ENCODE measurements around the gene TOM1L2.

The TOM1L2 gene

DNA sequence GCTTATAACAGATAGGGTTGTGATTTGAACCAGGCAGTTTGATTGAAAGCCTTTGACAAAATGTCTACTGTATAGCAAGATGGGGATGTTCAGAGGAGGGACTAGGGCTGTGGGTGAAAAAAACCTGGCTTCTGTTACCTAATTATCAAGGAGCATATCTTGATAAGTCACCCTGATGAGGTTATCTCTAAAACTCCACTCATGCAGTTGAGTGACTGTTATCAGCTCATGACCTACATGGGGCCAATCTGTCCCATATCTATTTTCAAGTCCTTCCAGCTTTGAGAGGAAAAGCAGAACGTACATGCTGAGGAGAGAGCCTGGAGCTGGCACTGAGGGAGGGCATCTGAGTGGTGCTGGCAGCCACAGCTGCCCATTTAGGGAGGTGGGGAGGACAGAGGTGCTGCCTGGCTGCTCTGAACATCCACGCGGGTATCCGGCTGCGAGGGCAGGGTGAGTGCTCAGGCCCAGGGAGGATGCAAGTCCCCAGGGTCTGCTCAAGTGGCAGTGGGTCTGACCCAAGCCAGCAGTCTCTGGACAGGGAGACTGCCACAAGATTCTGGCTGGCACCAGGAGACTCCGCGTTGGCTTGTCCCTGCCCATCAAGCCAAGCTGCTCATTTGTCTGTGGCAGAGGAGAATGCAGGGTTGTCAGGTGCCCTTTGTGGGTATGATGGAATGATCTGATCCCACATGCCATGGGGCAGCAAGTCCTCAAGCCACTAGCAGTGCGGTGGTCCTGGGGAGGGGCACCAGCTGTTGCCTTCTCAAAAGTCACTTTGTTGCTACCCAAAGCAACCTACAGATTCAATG, 37.6 kb upstream of the TOM1L2 start:
- H3K27me3 ChIP-seq (ENCODE audit: control insufficient read depth, insufficient read depth, low read length) = no peaks in the 10 kb centered on the region
- no peak overlapping the region for H3K27ac ChIP-seq (ENCODE audit: low read depth, low read length)
- no peak overlapping the region for H3K4me3 ChIP-seq (ENCODE audit: low read depth, low read length)
- H3K4me1 ChIP-seq (ENCODE audit: control insufficient read depth, insufficient read depth, low read length) = peaks cover 5% of the 10 kb centered on the region
- H3K9me3 ChIP-seq (ENCODE audit: control insufficient read depth, insufficient read depth, low read length) = no peaks in the 10 kb centered on the region
- no peaks in the 10 kb centered on the region for H3K36me3 ChIP-seq (ENCODE audit: control insufficient read depth, insufficient read depth, low read length)
- H3K9ac ChIP-seq (ENCODE audit: low read depth, low read length) = no peak overlapping the region

DNA sequence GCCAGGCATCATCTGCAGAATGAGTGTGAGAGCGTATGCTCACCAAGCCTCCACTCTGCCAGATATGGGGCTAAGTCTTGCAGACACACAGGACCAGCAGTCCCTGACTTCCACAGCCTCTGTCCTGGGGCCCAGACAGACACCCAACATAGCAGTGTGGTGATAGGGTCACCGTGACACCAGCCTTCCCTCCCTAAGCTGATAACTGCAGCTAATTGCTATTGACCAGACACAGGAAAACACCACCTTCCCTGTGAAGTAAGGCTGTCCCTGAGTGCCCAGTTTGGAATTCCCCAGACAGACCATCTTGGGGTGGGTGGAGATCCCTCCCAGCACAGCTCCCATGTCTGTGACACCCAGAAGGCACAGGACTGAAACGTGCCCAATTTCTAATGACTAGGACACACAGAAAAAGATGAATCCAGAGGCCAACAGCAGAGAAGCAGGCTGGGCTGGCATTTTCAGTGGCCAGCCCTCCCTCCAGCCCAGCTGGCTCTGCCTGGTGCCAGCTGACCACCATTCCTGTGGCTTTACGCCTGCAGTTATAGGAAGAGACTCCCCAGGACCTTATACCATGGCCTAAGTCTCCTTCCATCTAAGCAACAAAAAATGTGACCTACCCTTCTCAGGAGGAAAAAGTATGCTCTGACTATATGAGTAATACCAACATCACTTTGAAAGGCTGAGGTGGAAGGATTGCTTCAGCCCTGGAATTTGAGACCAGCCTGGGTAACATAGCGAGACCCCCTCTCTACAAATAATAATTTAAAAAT, 36.5 kb upstream of the TOM1L2 start:
- Histone ChIP-seq H3K4me1 (ENCODE audit: control insufficient read depth, insufficient read depth, low read length) (peaks cover 5% of the 10 kb centered on the region), H3K27ac (ENCODE audit: low read depth, low read length) (no peak overlapping the region), H3K9ac (ENCODE audit: low read depth, low read length) (no peak overlapping the region), H3K36me3 (ENCODE audit: control insufficient read depth, insufficient read depth, low read length) (no peaks in the 10 kb centered on the region), H3K27me3 (ENCODE audit: control insufficient read depth, insufficient read depth, low read length) (no peaks in the 10 kb centered on the region), H3K9me3 (ENCODE audit: control insufficient read depth, insufficient read depth, low read length) (no peaks in the 10 kb centered on the region), H3K4me3 (ENCODE audit: low read depth, low read length) (no peak overlapping the region)

GRCh38 chr17:18006495-18007239, 34.5 kb upstream of the TOM1L2 start:
- H3K36me3 ChIP-seq (ENCODE audit: control insufficient read depth, insufficient read depth, low read length) = no peaks in the 10 kb centered on the region
- H3K9me3 ChIP-seq (ENCODE audit: control insufficient read depth, insufficient read depth, low read length) = no peaks in the 10 kb centered on the region
- no peak overlapping the region for H3K27ac ChIP-seq (ENCODE audit: low read depth, low read length)
- H3K9ac ChIP-seq (ENCODE audit: low read depth, low read length) = no peak overlapping the region
- peaks cover 5% of the 10 kb centered on the region for H3K4me1 ChIP-seq (ENCODE audit: control insufficient read depth, insufficient read depth, low read length)
- no peak overlapping the region for H3K4me3 ChIP-seq (ENCODE audit: low read depth, low read length)
- no peaks in the 10 kb centered on the region for H3K27me3 ChIP-seq (ENCODE audit: control insufficient read depth, insufficient read depth, low read length)

GRCh38 chr17:18005496-18005895, 33.3 kb upstream of the TOM1L2 start:
- no peak overlapping the region for H3K27ac ChIP-seq (ENCODE audit: low read depth, low read length)
- H3K9ac ChIP-seq (ENCODE audit: low read depth, low read length) = no peak overlapping the region
- no peaks in the 10 kb centered on the region for H3K36me3 ChIP-seq (ENCODE audit: control insufficient read depth, insufficient read depth, low read length)
- H3K27me3 ChIP-seq (ENCODE audit: control insufficient read depth, insufficient read depth, low read length) = no peaks in the 10 kb centered on the region
- peaks cover 5% of the 10 kb centered on the region for H3K4me1 ChIP-seq (ENCODE audit: control insufficient read depth, insufficient read depth, low read length)
- no peak overlapping the region for H3K4me3 ChIP-seq (ENCODE audit: low read depth, low read length)
- no peaks in the 10 kb centered on the region for H3K9me3 ChIP-seq (ENCODE audit: control insufficient read depth, insufficient read depth, low read length)

- Histone ChIP-seq H3K27ac (ENCODE audit: low read depth, low read length) (no peak overlapping the region), H3K9ac (ENCODE audit: low read depth, low read length) (no peak overlapping the region), H3K4me3 (ENCODE audit: low read depth, low read length) (no peak overlapping the region), H3K9me3 (ENCODE audit: control insufficient read depth, insufficient read depth, low read length) (no peaks in the 10 kb centered on the region), H3K4me1 (ENCODE audit: control insufficient read depth, insufficient read depth, low read length) (peaks cover 5% of the 10 kb centered on the region), H3K36me3 (ENCODE audit: control insufficient read depth, insufficient read depth, low read length) (no peaks in the 10 kb centered on the region), H3K27me3 (ENCODE audit: control insufficient read depth, insufficient read depth, low read length) (no peaks in the 10 kb centered on the region)
Measured at GRCh38 chr17:18004884-18005305, 32.7 kb upstream of the TOM1L2 start.

DNA sequence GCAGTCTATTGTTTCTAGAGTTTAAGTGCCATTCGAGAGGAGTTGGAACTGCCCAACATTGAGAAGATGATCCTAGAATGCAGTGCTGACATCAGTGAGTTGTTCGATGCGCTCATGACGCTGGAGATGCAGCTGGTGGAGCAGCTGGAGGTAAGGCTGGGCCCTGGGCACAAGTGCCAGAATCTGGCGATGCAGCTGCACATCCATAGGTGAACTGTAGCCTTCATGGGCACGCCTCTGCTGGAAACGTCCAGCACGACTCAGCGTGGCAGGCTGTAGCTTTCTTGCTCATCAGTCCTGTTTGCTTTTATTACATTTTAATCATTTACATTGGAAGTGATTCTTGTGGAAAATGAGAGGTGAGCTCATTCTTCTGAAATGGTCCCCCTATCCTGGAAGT, 32.1 kb upstream of the TOM1L2 start:
- H3K27ac ChIP-seq (ENCODE audit: low read depth, low read length) = no peak overlapping the region

GRCh38 chr17:18002171-18002570, 30.0 kb upstream of the TOM1L2 start:
- Histone ChIP-seq H3K4me1 (ENCODE audit: control insufficient read depth, insufficient read depth, low read length) (peaks cover 5% of the 10 kb centered on the region), H3K4me3 (ENCODE audit: low read depth, low read length) (no peak overlapping the region), H3K9ac (ENCODE audit: low read depth, low read length) (no peak overlapping the region), H3K27me3 (ENCODE audit: control insufficient read depth, insufficient read depth, low read length) (no peaks in the 10 kb centered on the region), H3K9me3 (ENCODE audit: control insufficient read depth, insufficient read depth, low read length) (no peaks in the 10 kb centered on the region), H3K36me3 (ENCODE audit: control insufficient read depth, insufficient read depth, low read length) (no peaks in the 10 kb centered on the region), H3K27ac (ENCODE audit: low read depth, low read length) (no peak overlapping the region)

More for the DNA sequence above, 32.1 kb upstream of the TOM1L2 start:
- H3K36me3 ChIP-seq (ENCODE audit: control insufficient read depth, insufficient read depth, low read length) = no peaks in the 10 kb centered on the region
- H3K4me1 ChIP-seq (ENCODE audit: control insufficient read depth, insufficient read depth, low read length) = peaks cover 5% of the 10 kb centered on the region
- H3K4me3 ChIP-seq (ENCODE audit: low read depth, low read length) = no peak overlapping the region
- no peaks in the 10 kb centered on the region for H3K9me3 ChIP-seq (ENCODE audit: control insufficient read depth, insufficient read depth, low read length)
- H3K9ac ChIP-seq (ENCODE audit: low read depth, low read length) = no peak overlapping the region
- no peaks in the 10 kb centered on the region for H3K27me3 ChIP-seq (ENCODE audit: control insufficient read depth, insufficient read depth, low read length)

- no peaks in the 10 kb centered on the region for H3K9me3 ChIP-seq (ENCODE audit: control insufficient read depth, insufficient read depth, low read length)
- no peak overlapping the region for H3K4me3 ChIP-seq (ENCODE audit: low read depth, low read length)
- no peak overlapping the region for H3K9ac ChIP-seq (ENCODE audit: low read depth, low read length)
- H3K27me3 ChIP-seq (ENCODE audit: control insufficient read depth, insufficient read depth, low read length) = no peaks in the 10 kb centered on the region
- H3K27ac ChIP-seq (ENCODE audit: low read depth, low read length) = no peak overlapping the region
- no peaks in the 10 kb centered on the region for H3K4me1 ChIP-seq (ENCODE audit: control insufficient read depth, insufficient read depth, low read length)
- no peaks in the 10 kb centered on the region for H3K36me3 ChIP-seq (ENCODE audit: control insufficient read depth, insufficient read depth, low read length)
Measured at GRCh38 chr17:18000030-18000408, 27.8 kb upstream of the TOM1L2 start.

GRCh38 chr17:17999364-18000029, 27.3 kb upstream of the TOM1L2 start:
- no peaks in the 10 kb centered on the region for H3K27me3 ChIP-seq (ENCODE audit: control insufficient read depth, insufficient read depth, low read length)
- H3K9ac ChIP-seq (ENCODE audit: low read depth, low read length) = no peak overlapping the region
- H3K27ac ChIP-seq (ENCODE audit: low read depth, low read length) = no peak overlapping the region
- no peak overlapping the region for H3K4me3 ChIP-seq (ENCODE audit: low read depth, low read length)
- H3K9me3 ChIP-seq (ENCODE audit: control insufficient read depth, insufficient read depth, low read length) = no peaks in the 10 kb centered on the region
- no peaks in the 10 kb centered on the region for H3K36me3 ChIP-seq (ENCODE audit: control insufficient read depth, insufficient read depth, low read length)
- no peaks in the 10 kb centered on the region for H3K4me1 ChIP-seq (ENCODE audit: control insufficient read depth, insufficient read depth, low read length)

DNA sequence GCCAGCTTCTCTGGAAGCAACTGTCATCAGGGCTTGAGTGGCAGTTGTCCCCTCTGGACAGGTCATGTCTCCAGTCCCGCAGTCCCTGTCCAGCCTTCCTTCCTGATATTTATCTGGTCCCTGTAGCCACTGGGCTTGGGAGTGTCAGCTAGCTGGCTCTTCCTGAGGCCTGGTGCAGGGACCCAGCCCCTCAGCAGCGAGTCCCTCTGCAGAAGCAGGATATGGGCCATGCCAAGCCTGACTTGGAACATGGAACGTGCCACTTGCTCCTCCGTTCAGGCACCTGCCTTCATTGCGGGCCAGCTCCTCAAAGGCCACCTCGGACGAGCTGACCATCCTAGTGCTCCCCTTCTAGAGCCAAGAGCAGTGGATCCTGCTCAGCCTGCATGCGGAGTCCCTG, 26.7 kb upstream of the TOM1L2 start:
- Histone ChIP-seq H3K9ac (ENCODE audit: low read depth, low read length) (no peak overlapping the region), H3K9me3 (ENCODE audit: control insufficient read depth, insufficient read depth, low read length) (no peaks in the 10 kb centered on the region), H3K27me3 (ENCODE audit: control insufficient read depth, insufficient read depth, low read length) (no peaks in the 10 kb centered on the region), H3K4me3 (ENCODE audit: low read depth, low read length) (no peak overlapping the region), H3K4me1 (ENCODE audit: control insufficient read depth, insufficient read depth, low read length) (no peaks in the 10 kb centered on the region), H3K27ac (ENCODE audit: low read depth, low read length) (no peak overlapping the region), H3K36me3 (ENCODE audit: control insufficient read depth, insufficient read depth, low read length) (no peaks in the 10 kb centered on the region)

Measured in HUES48 (cell line).